ENCODE results near the gene TMEM51. TPM values are rescaled to one million over a fixed set of nuclear protein-coding genes. Genes with fewer than 3 reads are reported as not detected.
A peak's percentile ranks its signal among the peaks of the same experiment; 100 is the strongest.

The TMEM51 gene
- total and polyA plus RNA-seq, 2 of the 13 experiments (the other 11 are each of a cell fraction or from before 2014, with no cell fraction given): 12.2 to 22.3 TPM

- no peak for TF ChIP-seq PRDM10 (CRISPR knock-in tag; IDR thresholded peaks at IDR 0.05; ENCODE audit: low read depth)
- TF ChIP-seq TCF7 (IDR thresholded peaks at IDR 0.05; ENCODE audit: low read depth): peak; percentile 88
- no peak for TF ChIP-seq SIX4 (CRISPR knock-in tag; IDR thresholded peaks at IDR 0.05)
- peak; percentile 38; the same call in 1 of the 2 replicates for TF ChIP-seq RXRB (CRISPR knock-in tag; IDR thresholded peaks at IDR 0.05; ENCODE audit: borderline replicate concordance)
- TF ChIP-seq SP5 (CRISPR knock-in tag; IDR thresholded peaks at IDR 0.05; ENCODE audit: borderline replicate concordance, low read depth): peak; percentile 88
- TF ChIP-seq ZNF710 (CRISPR knock-in tag; IDR thresholded peaks at IDR 0.05; ENCODE audit: borderline replicate concordance): no peak
- TF ChIP-seq ZNF781 (CRISPR knock-in tag; IDR thresholded peaks at IDR 0.05; ENCODE audit: borderline replicate concordance, not compliant biosample characterization): no peak
- TF ChIP-seq ZBTB14 (CRISPR knock-in tag; IDR thresholded peaks at IDR 0.05): no peak
- no peak for TF ChIP-seq TBX3 (IDR thresholded peaks at IDR 0.05; ENCODE audit: borderline replicate concordance)
- peak; percentile 65 for TF ChIP-seq NCOA2 (CRISPR knock-in tag; IDR thresholded peaks at IDR 0.05)
- no peak for TF ChIP-seq MAFF (IDR thresholded peaks at IDR 0.05; ENCODE audit: low read depth, low read length)
- TF ChIP-seq PITX1 (CRISPR knock-in tag; IDR thresholded peaks at IDR 0.05): peak; percentile 58; the same call in 1 of the 2 replicates
- no peak for TF ChIP-seq SOX13 (IDR thresholded peaks at IDR 0.05)
- TF ChIP-seq SOX13 (CRISPR knock-in tag; conservative IDR thresholded peaks at IDR 0.05 in 1 of 2, IDR thresholded peaks at IDR 0.05 in 1 of 2): peak in 1 of 2 experiments; percentile 68; a peak in 2 of 4 replicates
- TF ChIP-seq MLX (CRISPR knock-in tag; IDR thresholded peaks at IDR 0.05): no peak
- TF ChIP-seq FLYWCH1 (CRISPR knock-in tag; IDR thresholded peaks at IDR 0.05): no peak
- no peak for TF ChIP-seq ZKSCAN1 (IDR thresholded peaks at IDR 0.05; ENCODE audit: low read length)
- TF ChIP-seq NR3C1 (CRISPR knock-in tag; IDR thresholded peaks at IDR 0.05): no peak
- TF ChIP-seq ZNF616 (CRISPR knock-in tag; IDR thresholded peaks at IDR 0.05; ENCODE audit: low read depth): no peak
- no peak for TF ChIP-seq KLF12 (CRISPR knock-in tag; IDR thresholded peaks at IDR 0.05; ENCODE audit: borderline replicate concordance)
- TF ChIP-seq RFXAP (CRISPR knock-in tag; IDR thresholded peaks at IDR 0.05; ENCODE audit: borderline replicate concordance): 0 out of 2 replicates have a peak, but pooled peaks have one; percentile 28
These were observed 20.5 kb downstream of the TMEM51 start (continued) for GRCh38 chr1:15173863-15174614.
